ENCODE results near the gene TRIM65. TPM values are rescaled to one million over a fixed set of nuclear protein-coding genes. Genes with fewer than 3 reads are reported as not detected.

Gene TRIM65
- total RNA-seq, 2 experiments from 2014 or later: 54.2 to 60.4 TPM

- Histone ChIP-seq H3K4me1 (ENCODE audit: insufficient read depth, low read length, poor library complexity, severe bottlenecking) (peaks cover 19% of the 10 kb centered on the region), H3K27ac (ENCODE audit: low read depth, low read length, poor library complexity, severe bottlenecking) (peak within 1 kb of the TSS; percentile 7), H3K79me2 (ENCODE audit: insufficient read depth, low read depth, low read length) (no peaks in the 10 kb centered on the region), H3K4me3 (ENCODE audit: low read depth, low read length, poor library complexity, severe bottlenecking) (peak within 1 kb of the TSS; percentile 82), H3K4me2 (ENCODE audit: low read length) (peak within 1 kb of the TSS; percentile 91), H3K9me3 (ENCODE audit: low read length) (no peaks in the 10 kb centered on the region), H4K20me1 (ENCODE audit: insufficient read depth, low read length) (no peaks in the 10 kb centered on the region), H3K36me3 (ENCODE audit: insufficient read depth, low read length) (peaks cover 4% of the 10 kb centered on the region; the same call in 1 of the 2 replicates), H2AFZ (ENCODE audit: low read length) (peak within 1 kb of the TSS; percentile 96), H3K9me2 (ENCODE audit: insufficient read depth, low read length) (no peaks in the 10 kb centered on the region)
- no peak for TF ChIP-seq EZH2phosphoT487 (IDR thresholded peaks at IDR 0.05; ENCODE audit: borderline replicate concordance, low read depth, low read length)
- peak; percentile 40; the same call in 1 of the 2 replicates for TF ChIP-seq CTCF (conservative IDR thresholded peaks at IDR 0.05; ENCODE audit: low read length)
- CTCF ChIA-PET (ENCODE audit: unreplicated experiment): interaction anchor here (0.6 to 1.1 kb wide), 3 partner anchors 11 to 31 kb away, joined by 3 to 5 read pairs (median 3); no protein-coding TSS in a partner anchor
- POLR2A ChIA-PET: interaction anchor here (0.6 to 1.4 kb wide), 9 partner anchors 11 to 603 kb away, joined by 3 to 8 read pairs (median 4); partner anchors contain the start of gene MRPL38
- intact Hi-C loops (cut with micrococcal nuclease; ENCODE audit: unreplicated experiment): loop anchor here (2.0 kb wide), 1 partner anchor 36 kb away; the partner anchor contains the start of gene MRPL38
- BruUV-seq (replicated peaks): no TSS peak
- DNase-seq (ENCODE audit: low spot score): peak; percentile 95
These were observed 44.1 kb upstream of the TRIM65 start, which contains the start of gene FBF1 for GRCh38 chr17:75940727-75941441. Gene FBF1, minus strand, starts transcription at chr17:75941042. Its CDS starts 2,893 bp downstream, at chr17:75938149.

DNA sequence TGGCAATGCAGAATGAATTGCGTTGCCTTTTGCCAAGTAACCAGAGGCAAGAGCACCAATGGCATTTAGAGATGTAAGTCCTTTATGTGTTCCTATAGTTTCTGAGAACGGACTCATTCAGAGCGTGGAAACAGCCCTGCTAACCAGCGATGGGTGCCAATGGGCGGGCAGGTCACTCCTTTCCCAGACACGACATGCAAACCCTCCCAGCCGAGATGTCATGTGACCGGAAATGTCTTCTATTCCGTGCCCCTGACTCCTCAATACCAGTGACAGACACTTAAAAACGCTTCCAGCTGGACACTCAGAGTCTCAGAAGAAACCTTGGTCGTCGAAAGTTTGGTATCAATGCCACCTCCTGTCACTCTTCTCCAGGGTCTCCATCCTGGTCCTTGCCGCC is 40.9 kb upstream of the TRIM65 start:
- Histone ChIP-seq H3K4me3 (ENCODE audit: low read depth, low read length, poor library complexity, severe bottlenecking) (no peak overlapping the region), H3K9me3 (ENCODE audit: low read length) (no peaks in the 10 kb centered on the region), H3K4me1 (ENCODE audit: insufficient read depth, low read length, poor library complexity, severe bottlenecking) (peaks cover 19% of the 10 kb centered on the region), H4K20me1 (ENCODE audit: insufficient read depth, low read length) (no peaks in the 10 kb centered on the region), H3K79me2 (ENCODE audit: insufficient read depth, low read depth, low read length) (no peaks in the 10 kb centered on the region), H2AFZ (ENCODE audit: low read length) (no peak overlapping the region), H3K9me2 (ENCODE audit: insufficient read depth, low read length) (no peaks in the 10 kb centered on the region), H3K36me3 (ENCODE audit: insufficient read depth, low read length) (no peaks in the 10 kb centered on the region), H3K27ac (ENCODE audit: low read depth, low read length, poor library complexity, severe bottlenecking) (no peak overlapping the region), H3K4me2 (ENCODE audit: low read length) (no peak overlapping the region)
- intact Hi-C loops (cut with micrococcal nuclease; ENCODE audit: unreplicated experiment): no loop called here
- ChIA-PET POLR2A (no interaction called here), CTCF (ENCODE audit: unreplicated experiment) (no interaction called here)
- DNase-seq (ENCODE audit: low spot score): no peak
- BruUV-seq (replicated peaks): no TSS peak
- TF ChIP-seq EZH2phosphoT487 (IDR thresholded peaks at IDR 0.05; ENCODE audit: borderline replicate concordance, low read depth, low read length): no peak
- TF ChIP-seq CTCF (conservative IDR thresholded peaks at IDR 0.05; ENCODE audit: low read length): no peak

GRCh38 chr17:75933808-75934207 is 37.1 kb upstream of the TRIM65 start:
- TF ChIP-seq EZH2phosphoT487 (IDR thresholded peaks at IDR 0.05; ENCODE audit: borderline replicate concordance, low read depth, low read length) (no peak), CTCF (conservative IDR thresholded peaks at IDR 0.05; ENCODE audit: low read length) (no peak)
- no peaks in the 10 kb centered on the region for H3K9me3 ChIP-seq (ENCODE audit: low read length)
- no peaks in the 10 kb centered on the region; the same call in 1 of the 2 replicates for H3K36me3 ChIP-seq (ENCODE audit: insufficient read depth, low read length)
- H3K4me3 ChIP-seq (ENCODE audit: low read depth, low read length, poor library complexity, severe bottlenecking): no peak overlapping the region
- no peaks in the 10 kb centered on the region for H3K4me1 ChIP-seq (ENCODE audit: insufficient read depth, low read length, poor library complexity, severe bottlenecking)
- intact Hi-C loops (cut with micrococcal nuclease; ENCODE audit: unreplicated experiment): no loop called here
- BruUV-seq (replicated peaks): no TSS peak
- ChIA-PET POLR2A (interaction anchor here (0.7 to 1.2 kb wide), 2 partner anchors 24 to 477 kb away, joined by 3 read pairs; partner anchors contain the start of gene TMEM94), CTCF (ENCODE audit: unreplicated experiment) (no interaction called here)
- no peak for DNase-seq (ENCODE audit: low spot score)
- no peak overlapping the region for H3K27ac ChIP-seq (ENCODE audit: low read depth, low read length, poor library complexity, severe bottlenecking)
- H3K4me2 ChIP-seq (ENCODE audit: low read length): no peak overlapping the region
- no peaks in the 10 kb centered on the region for H4K20me1 ChIP-seq (ENCODE audit: insufficient read depth, low read length)
- no peaks in the 10 kb centered on the region for H3K9me2 ChIP-seq (ENCODE audit: insufficient read depth, low read length)
- H3K79me2 ChIP-seq (ENCODE audit: insufficient read depth, low read depth, low read length): no peaks in the 10 kb centered on the region
- no peak overlapping the region for H2AFZ ChIP-seq (ENCODE audit: low read length)
